Endodermal cell (in vitro differentiated cells): ENCODE results near the gene VSTM4. TPM values are rescaled to one million over a fixed set of nuclear protein-coding genes. Genes with fewer than 3 reads are reported as not detected.

Source experiments
- DNase-seq: peaks from one replicate; pipeline ENCODE4 v3.0.0-alpha.2; 2017
- H3K27ac ChIP-seq: 2 replicates; pipeline ENCODE4 v1.5.1; 2013; ENCODE audit warnings: mild to moderate bottlenecking, low read depth, low read length, moderate library complexity
- H3K27me3 ChIP-seq: 2 replicates; pipeline ENCODE4 v1.6.1; 2013; ENCODE audit warnings: mild to moderate bottlenecking, low read length, moderate library complexity; ENCODE audit not compliant: insufficient read depth, control insufficient read depth, poor library complexity, severe bottlenecking
- H3K36me3 ChIP-seq: 2 replicates; pipeline ENCODE4 v1.7.0; 2013; ENCODE audit warnings: mild to moderate bottlenecking, low read length, moderate library complexity; ENCODE audit not compliant: control insufficient read depth, insufficient read depth
- H3K4me1 ChIP-seq: one replicate; pipeline ENCODE4 v1.7.0; 2013; ENCODE audit warnings: low read length; ENCODE audit not compliant: control insufficient read depth, insufficient read depth
- H3K4me3 ChIP-seq: 2 replicates; pipeline ENCODE4 v1.5.1; 2013; ENCODE audit warnings: mild to moderate bottlenecking, low read length, moderate library complexity
- H3K9ac ChIP-seq: 2 replicates; pipeline ENCODE4 v1.6.1; 2013; ENCODE audit warnings: mild to moderate bottlenecking, low read length, moderate library complexity; ENCODE audit not compliant: poor library complexity, severe bottlenecking; ENCODE audit errors: extremely low read depth
- H3K9me3 ChIP-seq: 2 replicates; pipeline ENCODE4 v1.6.1; 2013; ENCODE audit warnings: mild to moderate bottlenecking, low read length, moderate library complexity; ENCODE audit not compliant: control insufficient read depth
- H3K27ac Mint-ChIP-seq: 2 replicates; pipeline ENCODE4 v1.8.0; 2020; ENCODE audit warnings: mixed read lengths
- H3K27me3 Mint-ChIP-seq: 2 replicates; pipeline ENCODE4 v1.8.0; 2021; ENCODE audit warnings: mild to moderate bottlenecking, mixed read lengths; ENCODE audit not compliant: insufficient read depth
- H3K36me3 Mint-ChIP-seq: 2 replicates; pipeline ENCODE4 v1.8.0; 2020; ENCODE audit warnings: low read depth, mixed read lengths
- H3K4me1 Mint-ChIP-seq: 2 replicates; pipeline ENCODE4 v1.8.0; 2020; ENCODE audit warnings: mixed read lengths
- H3K4me3 Mint-ChIP-seq: 2 replicates; pipeline ENCODE4 v1.8.0; 2020; ENCODE audit warnings: mild to moderate bottlenecking, moderate library complexity, mixed read lengths
- H3K9me3 Mint-ChIP-seq: 2 replicates; pipeline ENCODE4 v1.8.0; 2020; ENCODE audit warnings: mild to moderate bottlenecking, mixed read lengths
- WGBS, 2 experiments: methylation state at CpG; one replicate each; pipeline versions ENCODE4 v1.1.5 to v1.1.7; 2013; ENCODE audit warnings: missing lambda C conversion rate in 2 of 2, mixed read lengths in 1 of 2; ENCODE audit not compliant: insufficient coverage in 1 of 2, insufficient read length in 1 of 2; 5-methylcytosine and 5-hydroxymethylcytosine counted together
- total RNA-seq, 2 donors: library from RNA; stranded (reverse); fragmentation: NEBNext Ultra II Directional in 1 of 2; extraction: Animal tissue kit (Norgen Biotek cat#: 25700) in 1 of 2; gene quantifications; 2 replicates in 1 of 2; 3 replicates in 1 of 2; pipeline ENCODE4 v1.2.1, GENCODE V29; 2021
- TF ChIP-seq, protein P1 (sequence below): fragments of 200-600 bp; sonication (generic); conservative IDR thresholded peaks from 2 replicates; pipeline ENCODE4 v1.5.0; 2021; ENCODE audit warnings: antibody characterized with exemption, mild to moderate bottlenecking

VSTM4 gene
- total RNA-seq, 2 donors from 2014 or later: 0.51 to 0.77 TPM

DNA sequence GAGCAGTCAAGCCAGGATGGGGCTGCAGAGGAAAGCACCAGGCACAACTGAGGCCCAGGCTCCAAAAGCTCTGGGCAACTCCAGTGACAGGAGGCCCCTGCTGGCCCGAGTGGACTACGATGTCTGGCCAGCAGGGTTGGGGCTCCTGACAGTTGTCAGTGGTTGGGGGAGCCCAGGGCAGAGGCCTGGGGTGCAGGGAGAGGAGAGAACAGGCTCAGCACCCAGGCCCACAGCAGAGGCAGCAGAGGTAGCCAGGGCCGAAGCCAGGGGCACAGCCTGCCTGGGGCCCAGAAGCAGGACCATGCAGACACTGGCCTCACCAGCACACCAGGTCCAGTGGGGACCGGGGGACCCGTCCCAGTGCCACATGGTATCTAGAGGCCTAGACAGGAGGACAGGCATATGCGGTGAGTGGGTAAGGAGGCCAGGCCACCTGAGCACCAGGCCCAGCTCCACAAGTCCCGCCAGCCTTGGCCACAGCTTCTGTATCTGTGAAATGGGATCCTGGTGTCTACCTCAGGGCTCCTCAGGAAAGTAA lies 129.6 kb downstream of the VSTM4 start:
- H3K27ac ChIP-seq: no peak overlapping the region
- no peaks in the 10 kb centered on the region for H3K36me3 ChIP-seq
- Mint-ChIP-seq H3K36me3 (no peaks in the 10 kb centered on the region), H3K4me3 (no peak overlapping the region), H3K9me3 (no peaks in the 10 kb centered on the region), H3K4me1 (peaks cover 2% of the 10 kb centered on the region), H3K27ac (no peak overlapping the region), H3K27me3 (no peaks in the 10 kb centered on the region)
- H3K27me3 ChIP-seq: no peaks in the 10 kb centered on the region
- WGBS, 2 experiments: 88 to 94% methylated on average over 4 to 7 of the region's 7 CpGs
- TF ChIP-seq, protein P1, sequence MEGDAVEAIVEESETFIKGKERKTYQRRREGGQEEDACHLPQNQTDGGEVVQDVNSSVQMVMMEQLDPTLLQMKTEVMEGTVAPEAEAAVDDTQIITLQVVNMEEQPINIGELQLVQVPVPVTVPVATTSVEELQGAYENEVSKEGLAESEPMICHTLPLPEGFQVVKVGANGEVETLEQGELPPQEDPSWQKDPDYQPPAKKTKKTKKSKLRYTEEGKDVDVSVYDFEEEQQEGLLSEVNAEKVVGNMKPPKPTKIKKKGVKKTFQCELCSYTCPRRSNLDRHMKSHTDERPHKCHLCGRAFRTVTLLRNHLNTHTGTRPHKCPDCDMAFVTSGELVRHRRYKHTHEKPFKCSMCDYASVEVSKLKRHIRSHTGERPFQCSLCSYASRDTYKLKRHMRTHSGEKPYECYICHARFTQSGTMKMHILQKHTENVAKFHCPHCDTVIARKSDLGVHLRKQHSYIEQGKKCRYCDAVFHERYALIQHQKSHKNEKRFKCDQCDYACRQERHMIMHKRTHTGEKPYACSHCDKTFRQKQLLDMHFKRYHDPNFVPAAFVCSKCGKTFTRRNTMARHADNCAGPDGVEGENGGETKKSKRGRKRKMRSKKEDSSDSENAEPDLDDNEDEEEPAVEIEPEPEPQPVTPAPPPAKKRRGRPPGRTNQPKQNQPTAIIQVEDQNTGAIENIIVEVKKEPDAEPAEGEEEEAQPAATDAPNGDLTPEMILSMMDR: no peak
- H3K9ac ChIP-seq: no peak overlapping the region
- H3K4me1 ChIP-seq: no peaks in the 10 kb centered on the region
- no peaks in the 10 kb centered on the region for H3K9me3 ChIP-seq
- H3K4me3 ChIP-seq: no peak overlapping the region
- no peak for DNase-seq

DNA sequence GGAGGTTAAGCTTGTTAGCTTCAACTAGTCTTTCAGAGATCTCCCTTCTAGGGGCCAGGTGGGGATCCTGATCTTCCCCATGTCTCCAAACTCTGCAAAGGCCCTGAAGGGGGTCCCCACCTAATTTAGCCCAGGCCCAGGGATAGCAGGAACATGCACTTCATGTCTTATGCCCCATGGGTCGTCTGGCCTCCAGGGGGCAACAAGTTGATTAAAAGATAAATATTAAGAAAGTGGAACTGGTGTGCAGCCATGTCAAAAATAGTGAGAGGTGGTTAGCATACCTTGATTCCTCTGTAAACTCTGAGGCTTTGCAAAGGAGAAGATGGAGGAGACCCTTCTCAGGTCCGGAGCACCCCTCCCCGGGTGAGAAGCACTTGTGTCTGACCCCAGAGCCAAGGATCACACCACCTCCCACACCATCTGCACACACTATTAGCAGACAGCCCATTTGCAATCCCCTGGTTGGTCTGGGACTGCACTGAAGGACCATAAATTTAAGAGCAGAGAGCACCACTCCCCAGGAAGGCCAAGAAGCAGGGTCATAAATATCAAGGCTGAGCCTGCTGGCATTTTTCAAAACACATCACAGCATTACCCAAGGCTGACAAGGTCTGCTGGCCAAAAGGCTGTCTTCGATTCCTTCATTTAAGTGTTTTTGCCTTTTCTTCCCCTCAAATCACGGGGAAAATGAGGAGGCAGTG lies 131.5 kb downstream of the VSTM4 start:
- 85% methylated on average over 5 of the region's 5 CpGs; no CpG with 5 or more reads in 1 of the 2 experiments for WGBS, 2 experiments
- Mint-ChIP-seq H3K9me3 (no peaks in the 10 kb centered on the region), H3K36me3 (no peaks in the 10 kb centered on the region), H3K4me1 (peaks cover 2% of the 10 kb centered on the region), H3K27me3 (no peaks in the 10 kb centered on the region), H3K4me3 (no peak overlapping the region), H3K27ac (no peak overlapping the region)
- H3K27me3 ChIP-seq: no peaks in the 10 kb centered on the region
- H3K36me3 ChIP-seq: no peaks in the 10 kb centered on the region
- no peaks in the 10 kb centered on the region for H3K9me3 ChIP-seq
- H3K4me3 ChIP-seq: no peak overlapping the region
- no peak for DNase-seq
- H3K27ac ChIP-seq: no peak overlapping the region
- TF ChIP-seq, protein P1: no peak
- no peak overlapping the region for H3K9ac ChIP-seq
- no peaks in the 10 kb centered on the region for H3K4me1 ChIP-seq

DNA sequence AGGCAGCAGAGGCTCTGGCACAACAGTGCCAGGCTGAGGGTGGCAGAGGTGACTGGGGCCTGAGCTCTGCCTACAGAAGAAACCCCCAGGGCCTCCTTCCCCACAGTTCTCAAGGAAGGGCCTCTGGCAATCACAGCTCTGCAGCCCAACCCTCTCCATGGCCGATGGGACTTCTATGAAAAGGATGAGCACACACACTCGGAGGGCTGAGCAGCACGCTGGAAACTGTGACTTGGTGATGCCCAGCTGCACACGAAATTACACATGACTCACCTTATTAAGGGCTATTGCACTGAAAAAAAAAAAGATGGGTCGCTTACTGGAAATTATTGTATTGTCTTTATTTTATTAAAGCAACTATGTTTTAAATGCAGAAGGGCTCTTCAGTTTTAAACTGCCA lies 132.7 kb downstream of the VSTM4 start:
- Histone ChIP-seq H3K4me3 (no peak overlapping the region), H3K9ac (no peak overlapping the region), H3K4me1 (no peaks in the 10 kb centered on the region), H3K36me3 (no peaks in the 10 kb centered on the region), H3K9me3 (no peaks in the 10 kb centered on the region), H3K27ac (no peak overlapping the region), H3K27me3 (no peaks in the 10 kb centered on the region)
- DNase-seq: no peak
- 90 to 96% methylated on average over 4 of the region's 5 CpGs for WGBS, 2 experiments
- Mint-ChIP-seq H3K36me3 (no peaks in the 10 kb centered on the region), H3K4me1 (peaks cover 2% of the 10 kb centered on the region), H3K27me3 (no peaks in the 10 kb centered on the region), H3K4me3 (no peak overlapping the region), H3K9me3 (no peaks in the 10 kb centered on the region), H3K27ac (no peak overlapping the region)
- TF ChIP-seq, protein P1: no peak
